K562 (cell line): ENCODE data around the gene MECP2. TPM values are rescaled to one million over a fixed set of nuclear protein-coding genes. Genes with fewer than 3 reads are reported as not detected.

Source experiments
- ATAC-seq: fragments of 200-7000 bp; cut with Tn5 transposase; 3 replicates; pipeline ENCODE4 v1.9.1; 2020; ENCODE audit warnings: moderate library complexity
- BruUV-seq: library from RNA; stranded (reverse); fragments of 400-500 nt; replicated peaks from 2 replicates; lab custom pipeline; 2021; lab: Mats Ljungman, UMichigan
- CTCF ChIA-PET: fragments of 300-600 bp; formaldehyde crosslinking; extraction: SDS; loops from one replicate; lab custom pipeline; 2021; ENCODE audit warnings: low intra/inter-chr PET ratio; lab: Yijun Ruan, JAX
- POLR2A ChIA-PET: fragments of 300-600, 350-650 bp; sonication (Branson Sonifier 250); formaldehyde crosslinking; extraction: SDS; loops from one replicate; lab custom pipeline; 2021; ENCODE audit warnings: antibody characterized with exemption, inconsistent platforms; lab: Yijun Ruan, JAX
- DNase-seq, 4 experiments: peaks; one replicate each; pipeline versions ENCODE4 v3.0.0 to v3.0.0-alpha.2; 2011 to 2018; ENCODE audit warnings: low spot score in 3 of 4, mixed read lengths in 3 of 4; ENCODE audit errors: extremely low read depth in 1 of 4
- FAIRE-seq: peaks from 2 replicates; lab custom pipeline; 2011; peaks lifted over from hg19 to GRCh38; lab: Jason Lieb, UNC
- H2AFZ ChIP-seq: 2 replicates; pipeline ENCODE4 v1.6.0; 2011; ENCODE audit warnings: low read depth, low read length, control low read depth, inconsistent platforms
- H3K27ac ChIP-seq: fragments of 200-600 bp; 3 replicates; pipeline ENCODE4 v1.8.0; 2011; ENCODE audit warnings: low read depth, mild to moderate bottlenecking, control low read depth, inconsistent platforms, low read length, moderate library complexity, mixed read lengths; ENCODE audit errors: extremely low read depth
- H3K27me3 ChIP-seq, 2 experiments: fragments of 300-600 bp in 1 of 2; 2 replicates in 1 of 2; 3 replicates in 1 of 2; pipeline versions ENCODE4 v1.6.0 to v1.8.0; 2011; ENCODE audit warnings: inconsistent platforms in 2 of 2, low read length in 2 of 2, mild to moderate bottlenecking in 1 of 2, mixed read lengths in 1 of 2, moderate library complexity in 1 of 2; ENCODE audit not compliant: control insufficient read depth in 2 of 2, insufficient read depth in 2 of 2
- H3K36me3 ChIP-seq: fragments of 300-600 bp; 3 replicates; pipeline ENCODE4 v1.8.0; 2011; ENCODE audit warnings: mild to moderate bottlenecking, low read length, inconsistent platforms; ENCODE audit not compliant: control insufficient read depth, insufficient read depth
- H3K4me1 ChIP-seq, 2 experiments: fragments of 200-600 bp in 1 of 2; replicated peaks in 1 of 2; 2 replicates in 1 of 2; 3 replicates in 1 of 2; pipeline versions ENCODE4 v1.5.1 to v1.8.0; 2011; ENCODE audit warnings: inconsistent platforms in 2 of 2, low read length in 2 of 2, mild to moderate bottlenecking in 1 of 2, mixed read lengths in 1 of 2, moderate library complexity in 1 of 2; ENCODE audit not compliant: control insufficient read depth in 2 of 2, insufficient read depth in 2 of 2
- H3K4me2 ChIP-seq: 2 replicates; pipeline ENCODE4 v1.6.1; 2011; ENCODE audit warnings: low read length, control low read depth, inconsistent platforms, mixed read lengths; ENCODE audit not compliant: insufficient read depth
- H3K4me3 ChIP-seq: fragments of 200-600 bp; sonication (generic), shearing (Covaris generic); 2 replicates; pipeline ENCODE4 v1.5.1; 2016; ENCODE audit warnings: control low read depth, inconsistent platforms
- H3K79me2 ChIP-seq: fragments of 200-600 bp; 3 replicates; pipeline ENCODE4 v1.8.0; 2011; ENCODE audit warnings: low read length, inconsistent platforms; ENCODE audit not compliant: control insufficient read depth, insufficient read depth
- H3K9ac ChIP-seq, 2 experiments: 2 replicates each; pipeline versions ENCODE4 v1.6.0 to v1.6.1; 2011; ENCODE audit warnings: low read depth in 2 of 2, low read length in 2 of 2, control low read depth in 1 of 2, inconsistent platforms in 1 of 2, mild to moderate bottlenecking in 1 of 2, mixed read lengths in 1 of 2; ENCODE audit not compliant: insufficient read depth in 1 of 2
- H3K9me1 ChIP-seq: one replicate; pipeline ENCODE4 v1.6.0; 2011; ENCODE audit warnings: inconsistent platforms, mild to moderate bottlenecking, low read length, moderate library complexity; ENCODE audit not compliant: control insufficient read depth, insufficient read depth
- H3K9me3 ChIP-seq: replicated peaks from 2 replicates; pipeline ENCODE4 v1.5.1; 2011; ENCODE audit warnings: low read depth, low read length, inconsistent platforms; ENCODE audit not compliant: control insufficient read depth, insufficient read depth
- H4K20me1 ChIP-seq: replicated peaks from 2 replicates; pipeline ENCODE4 v1.6.1; 2011; ENCODE audit warnings: low read length, inconsistent platforms, mixed read lengths; ENCODE audit not compliant: control insufficient read depth, insufficient read depth
- ELF2 ChIP-seq: fragments of 250-450 bp; sonication (Bioruptor Pico); IDR thresholded peaks from 2 replicates; pipeline ENCODE4 v1.5.0; 2021; ENCODE audit warnings: mild to moderate bottlenecking
- FOSL1 ChIP-seq: fragments of 200-800 bp; sonication (Bioruptor generic); conservative IDR thresholded peaks from 2 replicates; pipeline ENCODE4 v1.6.1; 2016; ENCODE audit warnings: missing genetic modification characterization, missing compliant biosample characterization
- FOXA1 ChIP-seq: fragments of 450-650 bp; IDR thresholded peaks from 2 replicates; pipeline ENCODE4 v1.6.1; 2016; ENCODE audit warnings: mild to moderate bottlenecking, borderline replicate concordance
- HMG20A ChIP-seq: fragments of 450-650 bp; formaldehyde crosslinking; conservative IDR thresholded peaks from 2 replicates; pipeline ENCODE4 v1.4.0; 2020; ENCODE audit warnings: mild to moderate bottlenecking, mixed read lengths
- JUND ChIP-seq, 2 experiments: IDR thresholded peaks; 2 replicates in 1 of 2; 3 replicates in 1 of 2; pipeline ENCODE4 v1.6.1; 2011; ENCODE audit warnings: borderline replicate concordance in 2 of 2, low read depth in 2 of 2, low read length in 2 of 2, improper control_type of control experiment in 1 of 2, missing biosample characterization in 1 of 2, missing genetic modification characterization in 1 of 2, missing genetic modification reagents in 1 of 2
- NR2C1 ChIP-seq, 2 experiments: fragments of 450-650 bp; IDR thresholded peaks; 2 replicates each; pipeline ENCODE4 v1.6.1; 2017; ENCODE audit warnings: mild to moderate bottlenecking in 2 of 2, antibody characterized with exemption in 1 of 2, inconsistent platforms in 1 of 2, missing compliant biosample characterization in 1 of 2, missing genetic modification characterization in 1 of 2
- SMAD3 ChIP-seq: fragments of 450-650 bp; formaldehyde crosslinking; conservative IDR thresholded peaks from 2 replicates; pipeline ENCODE4 v1.4.0; 2020; ENCODE audit warnings: mild to moderate bottlenecking
- SMARCC2 ChIP-seq: fragments of 450-650 bp; IDR thresholded peaks from 2 replicates; pipeline ENCODE4 v1.6.1; 2017; ENCODE audit warnings: antibody characterized with exemption, moderate library complexity, mild to moderate bottlenecking, low read depth
- SMC3 ChIP-seq: conservative IDR thresholded peaks from 2 replicates; pipeline ENCODE4 v1.6.1; 2011; ENCODE audit warnings: low read depth, low read length, improper control_type of control experiment; ENCODE audit not compliant: insufficient read depth
- ZNF551 ChIP-seq: fragments of 250-450 bp; sonication (Bioruptor Pico); IDR thresholded peaks from 2 replicates; pipeline ENCODE4 v1.5.0; 2021; ENCODE audit warnings: mild to moderate bottlenecking, moderate library complexity
- ZNF586 ChIP-seq: fragments of 450-650 bp; formaldehyde crosslinking; conservative IDR thresholded peaks from 2 replicates; pipeline ENCODE4 v1.4.0; 2020; ENCODE audit warnings: mild to moderate bottlenecking, moderate library complexity
- WGBS: fragments of 100-300 bp; shearing (Covaris generic); methylation state at CpG from one replicate; pipeline ENCODE4 v1.1.6; 2016; ENCODE audit warnings: low coverage, mixed read lengths; ENCODE audit not compliant: insufficient coverage; ENCODE audit errors: missing lambda C conversion rate; 5-methylcytosine and 5-hydroxymethylcytosine counted together
- in situ Hi-C: fragments of 300-500 bp; cut with MboI; formaldehyde crosslinking; loops from 4 replicates; pipeline ENCODE4 v1.15.0; 2018; ENCODE audit warnings: inconsistent platforms, mixed read lengths
- intact Hi-C: fragments of 100-400 bp; cut with micrococcal nuclease; formaldehyde crosslinking; loops from 2 replicates; pipeline ENCODE4 v1.14.2; 2022
- polyA plus RNA-seq, 8 experiments: library from polyadenylated mRNA; depleted of rRNA in 4 of 8; stranded (reverse) in 5 of 8; unstranded in 3 of 8; fragments of >200 nt; fragmentation: Nextera tagmentation in 2 of 8; fragmentation: Illumina TruSeq in 1 of 8; extraction: Ambion mirVana in 2 of 8; extraction: Trizol in 1 of 8; gene quantifications; 2 replicates each; pipeline versions ENCODE4 v1.2.1 to v1.2.3, GENCODE V29; 2011 to 2014; ENCODE audit warnings: inconsistent platforms in 1 of 8, missing spikeins in 1 of 8
- total RNA-seq, 7 experiments: library from RNA; depleted of rRNA in 6 of 7; stranded (reverse); fragments of >200 nt in 6 of 7; fragmentation: Illumina TruSeq in 2 of 7; extraction: Trizol in 2 of 7; gene quantifications; 2 replicates each; pipeline versions ENCODE4 v1.2.1 to v1.2.3, GENCODE V29; 2011 to 2021; ENCODE audit warnings: low replicate concordance in 1 of 7
- TF ChIP-seq, protein P1 (sequence below), 2 experiments: fragments of 450-650 bp in 1 of 2; sonication (generic) in 1 of 2; formaldehyde crosslinking in 1 of 2; IDR thresholded peaks in 1 of 2; conservative IDR thresholded peaks in 1 of 2; 2 replicates each; pipeline versions ENCODE4 v1.6.1 to v1.8.1; 2016 to 2023; ENCODE audit warnings: mild to moderate bottlenecking in 2 of 2, moderate library complexity in 2 of 2, inconsistent platforms in 1 of 2, missing genetic modification reagents in 1 of 2
- TF ChIP-seq, protein P2 (sequence below): fragments of 450-650 bp; conservative IDR thresholded peaks from 2 replicates; pipeline ENCODE4 v1.6.1; 2016; ENCODE audit warnings: missing genetic modification characterization, low read depth, mild to moderate bottlenecking, control low read depth, missing compliant biosample characterization
- TF ChIP-seq, protein P3 (sequence below), 2 experiments: IDR thresholded peaks; 2 replicates each; pipeline ENCODE4 v1.6.1; 2012; ENCODE audit warnings: improper control_type of control experiment in 2 of 2, low read depth in 2 of 2, low read length in 2 of 2, borderline replicate concordance in 1 of 2

The MECP2 gene
- total and polyA plus RNA-seq, 9 of the 15 experiments (the other 6 are each of a cell fraction or from before 2014, with no cell fraction given) = 2.1 to 50.9 (median 30.5) TPM

DNA sequence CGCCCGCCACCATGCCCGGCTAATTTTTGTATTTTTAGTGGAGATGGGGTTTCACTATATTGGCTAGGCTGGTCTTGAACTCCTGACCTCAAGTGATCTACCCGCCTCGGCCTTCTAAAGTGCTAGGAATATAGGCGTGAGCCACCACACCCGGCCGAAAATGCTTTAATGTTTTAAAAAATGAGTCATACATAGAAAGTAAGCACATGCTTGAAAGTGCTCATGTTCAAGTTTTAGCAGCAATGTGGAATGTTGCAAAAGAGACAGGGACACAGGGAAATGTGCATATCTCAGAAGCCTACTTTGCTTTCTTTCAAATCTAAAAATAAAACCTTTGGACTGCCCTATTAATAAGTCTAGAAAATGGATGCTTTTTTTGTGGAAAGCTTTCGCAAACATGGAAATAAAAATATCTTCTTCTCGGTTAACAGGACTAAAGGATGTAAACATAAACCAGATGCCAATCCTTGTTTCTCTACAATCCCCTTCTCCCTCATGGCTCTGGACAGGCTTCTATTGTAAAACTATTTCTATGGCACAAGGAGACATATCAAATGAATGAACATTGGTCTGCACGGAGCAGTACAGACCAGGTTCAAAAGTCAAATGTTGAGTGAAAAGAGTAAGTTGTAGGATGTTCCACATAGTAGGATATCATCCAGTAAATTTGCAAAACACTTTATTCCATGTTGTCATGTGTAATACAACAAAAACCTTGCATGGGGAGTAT lies 15.0 kb downstream of the MECP2 start:
- CTCF ChIA-PET = no interaction called here
- H2AFZ ChIP-seq = no peak overlapping the region
- no peak overlapping the region for H3K4me3 ChIP-seq
- POLR2A ChIA-PET = interaction anchor here (1.1 to 4.0 kb wide), 3 partner anchors 10 to 13 kb away, joined by 3 to 11 read pairs (median 6); no protein-coding TSS in a partner anchor
- ATAC-seq (peak; percentile 52), DNase-seq (peak in 2 of 4 experiments; percentile 4 to 35), FAIRE-seq (no peak)
- 39% methylated on average over 9 of the region's 11 CpGs for WGBS
- intact Hi-C loops = no loop called here
- H3K9me1 ChIP-seq = no peaks in the 10 kb centered on the region
- peaks cover 80% of the 10 kb centered on the region for H3K79me2 ChIP-seq
- BruUV-seq = no TSS peak
- H3K9ac ChIP-seq = no peak overlapping the region
- no peaks in the 10 kb centered on the region for H3K9me3 ChIP-seq
- in situ Hi-C loops = no loop called here
- H4K20me1 ChIP-seq = peaks cover 5% of the 10 kb centered on the region; the same call in 1 of the 2 replicates
- H3K4me2 ChIP-seq = peak overlapping the region; percentile 44; the same call in 1 of the 2 replicates
- H3K27ac ChIP-seq = peak overlapping the region; percentile 66; the same call in 1 of the 3 replicates
- no peaks in the 10 kb centered on the region for H3K27me3 ChIP-seq
- H3K4me1 ChIP-seq = peaks cover 8 to 12% of the 10 kb centered on the region in 2 experiments; a peak in 4 of 5 replicates
- peaks cover 55% of the 10 kb centered on the region; the same call in 2 of the 3 replicates for H3K36me3 ChIP-seq
- TF ChIP-seq ELF2 (no peak), HMG20A (CRISPR knock-in tag) (no peak), ZNF586 (CRISPR knock-in tag) (no peak), SMAD3 (CRISPR knock-in tag) (no peak), NR2C1 (IDR thresholded peaks at IDR 0.05) (no peak), NR2C1 (tag; IDR thresholded peaks at IDR 0.05) (no peak), SMARCC2 (no peak), FOSL1 (peak; percentile 41; the same call in 1 of the 2 replicates), ZNF551 (CRISPR knock-in tag) (no peak), JUND (IDR thresholded peaks at IDR 0.05; ENCODE audit: borderline replicate concordance, low read depth, low read length) (0 out of 2 replicates have a peak, but pooled peaks have one; percentile 18), JUND (tag; IDR thresholded peaks at IDR 0.05; ENCODE audit: borderline replicate concordance, low read depth, low read length) (no peak), SMC3 (no peak), FOXA1 (no peak)
- TF ChIP-seq, protein P1, sequence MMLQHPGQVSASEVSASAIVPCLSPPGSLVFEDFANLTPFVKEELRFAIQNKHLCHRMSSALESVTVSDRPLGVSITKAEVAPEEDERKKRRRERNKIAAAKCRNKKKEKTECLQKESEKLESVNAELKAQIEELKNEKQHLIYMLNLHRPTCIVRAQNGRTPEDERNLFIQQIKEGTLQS (IDR thresholded peaks at IDR 0.05) = peak; percentile 58
- TF ChIP-seq, protein P1 (CRISPR knock-in tag; conservative IDR thresholded peaks at IDR 0.05) = no peak
- TF ChIP-seq, protein P2, sequence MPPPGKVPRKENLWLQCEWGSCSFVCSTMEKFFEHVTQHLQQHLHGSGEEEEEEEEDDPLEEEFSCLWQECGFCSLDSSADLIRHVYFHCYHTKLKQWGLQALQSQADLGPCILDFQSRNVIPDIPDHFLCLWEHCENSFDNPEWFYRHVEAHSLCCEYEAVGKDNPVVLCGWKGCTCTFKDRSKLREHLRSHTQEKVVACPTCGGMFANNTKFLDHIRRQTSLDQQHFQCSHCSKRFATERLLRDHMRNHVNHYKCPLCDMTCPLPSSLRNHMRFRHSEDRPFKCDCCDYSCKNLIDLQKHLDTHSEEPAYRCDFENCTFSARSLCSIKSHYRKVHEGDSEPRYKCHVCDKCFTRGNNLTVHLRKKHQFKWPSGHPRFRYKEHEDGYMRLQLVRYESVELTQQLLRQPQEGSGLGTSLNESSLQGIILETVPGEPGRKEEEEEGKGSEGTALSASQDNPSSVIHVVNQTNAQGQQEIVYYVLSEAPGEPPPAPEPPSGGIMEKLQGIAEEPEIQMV (tag) = no peak
- TF ChIP-seq, protein P3, sequence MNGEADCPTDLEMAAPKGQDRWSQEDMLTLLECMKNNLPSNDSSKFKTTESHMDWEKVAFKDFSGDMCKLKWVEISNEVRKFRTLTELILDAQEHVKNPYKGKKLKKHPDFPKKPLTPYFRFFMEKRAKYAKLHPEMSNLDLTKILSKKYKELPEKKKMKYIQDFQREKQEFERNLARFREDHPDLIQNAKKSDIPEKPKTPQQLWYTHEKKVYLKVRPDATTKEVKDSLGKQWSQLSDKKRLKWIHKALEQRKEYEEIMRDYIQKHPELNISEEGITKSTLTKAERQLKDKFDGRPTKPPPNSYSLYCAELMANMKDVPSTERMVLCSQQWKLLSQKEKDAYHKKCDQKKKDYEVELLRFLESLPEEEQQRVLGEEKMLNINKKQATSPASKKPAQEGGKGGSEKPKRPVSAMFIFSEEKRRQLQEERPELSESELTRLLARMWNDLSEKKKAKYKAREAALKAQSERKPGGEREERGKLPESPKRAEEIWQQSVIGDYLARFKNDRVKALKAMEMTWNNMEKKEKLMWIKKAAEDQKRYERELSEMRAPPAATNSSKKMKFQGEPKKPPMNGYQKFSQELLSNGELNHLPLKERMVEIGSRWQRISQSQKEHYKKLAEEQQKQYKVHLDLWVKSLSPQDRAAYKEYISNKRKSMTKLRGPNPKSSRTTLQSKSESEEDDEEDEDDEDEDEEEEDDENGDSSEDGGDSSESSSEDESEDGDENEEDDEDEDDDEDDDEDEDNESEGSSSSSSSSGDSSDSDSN (IDR thresholded peaks at IDR 0.05; ENCODE audit: borderline replicate concordance in 1 of 2, low read depth in 2 of 2, low read length in 2 of 2) = no peak
